ENCODE data around the gene NUP153.

GRCh38 chr6:17719323-17720041 is 12.8 kb upstream of the NUP153 start:
- TF ChIP-seq CTCF (IDR thresholded peaks at IDR 0.05) (no peak), EHMT2 (IDR thresholded peaks at IDR 0.05; ENCODE audit: low read depth) (no peak), POLR2A (IDR thresholded peaks at IDR 0.05; ENCODE audit: low read length) (no peak), NR3C1 (IDR thresholded peaks at IDR 0.05) (no peak), RCOR1 (IDR thresholded peaks at IDR 0.05; ENCODE audit: low read depth, low read length) (no peak), MAX (IDR thresholded peaks at IDR 0.05) (no peak), E2F6 (IDR thresholded peaks at IDR 0.05; ENCODE audit: borderline replicate concordance, low read depth) (no peak), MAFK (IDR thresholded peaks at IDR 0.05; ENCODE audit: partially characterized antibody) (no peak), SMC3 (IDR thresholded peaks at IDR 0.05) (no peak), RFX5 (IDR thresholded peaks at IDR 0.05) (no peak), JUNB (IDR thresholded peaks at IDR 0.05) (no peak)
